ENCODE measurements around the gene MAX. TPM values are rescaled to one million over a fixed set of nuclear protein-coding genes. Genes with fewer than 3 reads are reported as not detected.
A peak's percentile ranks its signal among the peaks of the same experiment; 100 is the strongest.

The MAX gene
- total and polyA plus RNA-seq, 9 of the 15 experiments (the other 6 are each of a cell fraction or from before 2014, with no cell fraction given) = 15.4 to 96.5 (median 51.6) TPM

DNA sequence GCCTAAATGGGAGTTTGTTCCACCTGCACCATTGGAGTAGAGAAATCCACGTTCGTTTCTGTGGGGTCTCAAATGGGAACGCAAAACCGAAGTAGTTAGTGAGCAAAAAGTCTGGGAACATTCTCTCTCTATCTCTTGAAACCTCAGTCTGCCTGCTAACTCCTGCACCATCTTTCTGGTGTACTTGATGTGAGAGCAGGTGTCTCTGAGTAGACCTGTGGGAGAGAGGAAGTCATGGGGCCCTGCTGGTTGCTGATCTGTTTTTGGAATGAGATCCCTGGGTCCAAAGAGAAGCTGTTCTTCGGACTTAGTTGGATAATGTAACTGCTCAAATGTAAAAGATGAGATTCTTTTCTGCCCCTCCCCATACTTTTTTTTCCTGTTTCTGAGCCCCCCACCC is 57.3 kb downstream of the MAX start:
- no peaks in the 10 kb centered on the region for H3K9me3 ChIP-seq (replicated peaks; ENCODE audit: control insufficient read depth, insufficient read depth, low read depth, low read length)
- H3K9ac ChIP-seq (ENCODE audit: insufficient read depth in 1 of 2, low read depth in 2 of 2, low read length in 2 of 2) = peak overlapping the region in 1 of 2 experiments; percentile 61; a peak in 2 of 4 replicates
- no peak overlapping the region for H3K4me3 ChIP-seq
- ATAC-seq = 0 out of 3 replicates have a peak, but pooled peaks have one; percentile 6
- FAIRE-seq = no peak
- peak in 1 of 4 experiments; percentile 26 for DNase-seq (ENCODE audit: extremely low read depth in 1 of 4, low spot score in 3 of 4)
- peaks cover 19 to 44% of the 10 kb centered on the region in 2 experiments for H3K4me1 ChIP-seq (replicated peaks in 1 of 2; ENCODE audit: control insufficient read depth in 2 of 2, insufficient read depth in 2 of 2, low read length in 2 of 2)
- peaks cover 36% of the 10 kb centered on the region; the same call in 2 of the 3 replicates for H3K36me3 ChIP-seq (ENCODE audit: control insufficient read depth, insufficient read depth, low read length)
- H3K27me3 ChIP-seq (ENCODE audit: control insufficient read depth in 2 of 2, insufficient read depth in 2 of 2, low read length in 2 of 2) = no peaks in the 10 kb centered on the region
- H3K9me1 ChIP-seq (ENCODE audit: control insufficient read depth, insufficient read depth, low read length) = no peaks in the 10 kb centered on the region
- CTCF ChIA-PET (ENCODE audit: low intra/inter-chr PET ratio) = no interaction called here
- 0 out of 2 replicates have a peak overlapping the region, but pooled peaks have one; percentile 12 for H2AFZ ChIP-seq (ENCODE audit: low read depth, low read length)
- POLR2A ChIA-PET = interaction anchor here (0.6 to 1.9 kb wide), 4 partner anchors 10 to 88 kb away, joined by 3 to 10 read pairs (median 4); no protein-coding TSS in a partner anchor
- intact Hi-C loops (cut with micrococcal nuclease) (no loop called here), in situ Hi-C loops (cut with MboI) (no loop called here)
- peak overlapping the region; percentile 84 for H3K27ac ChIP-seq (ENCODE audit: extremely low read depth, low read depth, low read length)
- 15% methylated on average over 5 of the region's 5 CpGs for WGBS (ENCODE audit: insufficient coverage, low coverage, missing lambda C conversion rate)
- H3K79me2 ChIP-seq (ENCODE audit: control insufficient read depth, insufficient read depth, low read length) = no peaks in the 10 kb centered on the region
- H3K4me2 ChIP-seq (ENCODE audit: insufficient read depth, low read length) = peak overlapping the region; percentile 69
- H4K20me1 ChIP-seq (replicated peaks; ENCODE audit: control insufficient read depth, insufficient read depth, low read length) = no peaks in the 10 kb centered on the region
- BruUV-seq (replicated peaks) = no TSS peak
- TF ChIP-seq, protein P1, sequence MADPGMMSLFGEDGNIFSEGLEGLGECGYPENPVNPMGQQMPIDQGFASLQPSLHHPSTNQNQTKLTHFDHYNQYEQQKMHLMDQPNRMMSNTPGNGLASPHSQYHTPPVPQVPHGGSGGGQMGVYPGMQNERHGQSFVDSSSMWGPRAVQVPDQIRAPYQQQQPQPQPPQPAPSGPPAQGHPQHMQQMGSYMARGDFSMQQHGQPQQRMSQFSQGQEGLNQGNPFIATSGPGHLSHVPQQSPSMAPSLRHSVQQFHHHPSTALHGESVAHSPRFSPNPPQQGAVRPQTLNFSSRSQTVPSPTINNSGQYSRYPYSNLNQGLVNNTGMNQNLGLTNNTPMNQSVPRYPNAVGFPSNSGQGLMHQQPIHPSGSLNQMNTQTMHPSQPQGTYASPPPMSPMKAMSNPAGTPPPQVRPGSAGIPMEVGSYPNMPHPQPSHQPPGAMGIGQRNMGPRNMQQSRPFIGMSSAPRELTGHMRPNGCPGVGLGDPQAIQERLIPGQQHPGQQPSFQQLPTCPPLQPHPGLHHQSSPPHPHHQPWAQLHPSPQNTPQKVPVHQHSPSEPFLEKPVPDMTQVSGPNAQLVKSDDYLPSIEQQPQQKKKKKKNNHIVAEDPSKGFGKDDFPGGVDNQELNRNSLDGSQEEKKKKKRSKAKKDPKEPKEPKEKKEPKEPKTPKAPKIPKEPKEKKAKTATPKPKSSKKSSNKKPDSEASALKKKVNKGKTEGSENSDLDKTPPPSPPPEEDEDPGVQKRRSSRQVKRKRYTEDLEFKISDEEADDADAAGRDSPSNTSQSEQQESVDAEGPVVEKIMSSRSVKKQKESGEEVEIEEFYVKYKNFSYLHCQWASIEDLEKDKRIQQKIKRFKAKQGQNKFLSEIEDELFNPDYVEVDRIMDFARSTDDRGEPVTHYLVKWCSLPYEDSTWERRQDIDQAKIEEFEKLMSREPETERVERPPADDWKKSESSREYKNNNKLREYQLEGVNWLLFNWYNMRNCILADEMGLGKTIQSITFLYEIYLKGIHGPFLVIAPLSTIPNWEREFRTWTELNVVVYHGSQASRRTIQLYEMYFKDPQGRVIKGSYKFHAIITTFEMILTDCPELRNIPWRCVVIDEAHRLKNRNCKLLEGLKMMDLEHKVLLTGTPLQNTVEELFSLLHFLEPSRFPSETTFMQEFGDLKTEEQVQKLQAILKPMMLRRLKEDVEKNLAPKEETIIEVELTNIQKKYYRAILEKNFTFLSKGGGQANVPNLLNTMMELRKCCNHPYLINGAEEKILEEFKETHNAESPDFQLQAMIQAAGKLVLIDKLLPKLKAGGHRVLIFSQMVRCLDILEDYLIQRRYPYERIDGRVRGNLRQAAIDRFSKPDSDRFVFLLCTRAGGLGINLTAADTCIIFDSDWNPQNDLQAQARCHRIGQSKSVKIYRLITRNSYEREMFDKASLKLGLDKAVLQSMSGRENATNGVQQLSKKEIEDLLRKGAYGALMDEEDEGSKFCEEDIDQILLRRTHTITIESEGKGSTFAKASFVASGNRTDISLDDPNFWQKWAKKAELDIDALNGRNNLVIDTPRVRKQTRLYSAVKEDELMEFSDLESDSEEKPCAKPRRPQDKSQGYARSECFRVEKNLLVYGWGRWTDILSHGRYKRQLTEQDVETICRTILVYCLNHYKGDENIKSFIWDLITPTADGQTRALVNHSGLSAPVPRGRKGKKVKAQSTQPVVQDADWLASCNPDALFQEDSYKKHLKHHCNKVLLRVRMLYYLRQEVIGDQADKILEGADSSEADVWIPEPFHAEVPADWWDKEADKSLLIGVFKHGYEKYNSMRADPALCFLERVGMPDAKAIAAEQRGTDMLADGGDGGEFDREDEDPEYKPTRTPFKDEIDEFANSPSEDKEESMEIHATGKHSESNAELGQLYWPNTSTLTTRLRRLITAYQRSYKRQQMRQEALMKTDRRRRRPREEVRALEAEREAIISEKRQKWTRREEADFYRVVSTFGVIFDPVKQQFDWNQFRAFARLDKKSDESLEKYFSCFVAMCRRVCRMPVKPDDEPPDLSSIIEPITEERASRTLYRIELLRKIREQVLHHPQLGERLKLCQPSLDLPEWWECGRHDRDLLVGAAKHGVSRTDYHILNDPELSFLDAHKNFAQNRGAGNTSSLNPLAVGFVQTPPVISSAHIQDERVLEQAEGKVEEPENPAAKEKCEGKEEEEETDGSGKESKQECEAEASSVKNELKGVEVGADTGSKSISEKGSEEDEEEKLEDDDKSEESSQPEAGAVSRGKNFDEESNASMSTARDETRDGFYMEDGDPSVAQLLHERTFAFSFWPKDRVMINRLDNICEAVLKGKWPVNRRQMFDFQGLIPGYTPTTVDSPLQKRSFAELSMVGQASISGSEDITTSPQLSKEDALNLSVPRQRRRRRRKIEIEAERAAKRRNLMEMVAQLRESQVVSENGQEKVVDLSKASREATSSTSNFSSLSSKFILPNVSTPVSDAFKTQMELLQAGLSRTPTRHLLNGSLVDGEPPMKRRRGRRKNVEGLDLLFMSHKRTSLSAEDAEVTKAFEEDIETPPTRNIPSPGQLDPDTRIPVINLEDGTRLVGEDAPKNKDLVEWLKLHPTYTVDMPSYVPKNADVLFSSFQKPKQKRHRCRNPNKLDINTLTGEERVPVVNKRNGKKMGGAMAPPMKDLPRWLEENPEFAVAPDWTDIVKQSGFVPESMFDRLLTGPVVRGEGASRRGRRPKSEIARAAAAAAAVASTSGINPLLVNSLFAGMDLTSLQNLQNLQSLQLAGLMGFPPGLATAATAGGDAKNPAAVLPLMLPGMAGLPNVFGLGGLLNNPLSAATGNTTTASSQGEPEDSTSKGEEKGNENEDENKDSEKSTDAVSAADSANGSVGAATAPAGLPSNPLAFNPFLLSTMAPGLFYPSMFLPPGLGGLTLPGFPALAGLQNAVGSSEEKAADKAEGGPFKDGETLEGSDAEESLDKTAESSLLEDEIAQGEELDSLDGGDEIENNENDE (IDR thresholded peaks at IDR 0.05; ENCODE audit: low read depth, low read length) = no peak
- TF ChIP-seq MTF1 (CRISPR knock-in tag; IDR thresholded peaks at IDR 0.05; ENCODE audit: borderline replicate concordance) (no peak), CEBPB (tag; IDR thresholded peaks at IDR 0.05) (peak; percentile 3; the same call in 1 of the 2 replicates), NCOA4 (IDR thresholded peaks at IDR 0.05; ENCODE audit: partially characterized antibody) (no peak), SPI1 (IDR thresholded peaks at IDR 0.05; ENCODE audit: borderline replicate concordance, low read depth, low read length) (peak; percentile 49; the same call in 1 of the 2 replicates), CCNT2 (IDR thresholded peaks at IDR 0.05; ENCODE audit: borderline replicate concordance, extremely low read depth, insufficient read length, low read depth, low read length) (peak; percentile 0)
- TF ChIP-seq, protein P2, sequence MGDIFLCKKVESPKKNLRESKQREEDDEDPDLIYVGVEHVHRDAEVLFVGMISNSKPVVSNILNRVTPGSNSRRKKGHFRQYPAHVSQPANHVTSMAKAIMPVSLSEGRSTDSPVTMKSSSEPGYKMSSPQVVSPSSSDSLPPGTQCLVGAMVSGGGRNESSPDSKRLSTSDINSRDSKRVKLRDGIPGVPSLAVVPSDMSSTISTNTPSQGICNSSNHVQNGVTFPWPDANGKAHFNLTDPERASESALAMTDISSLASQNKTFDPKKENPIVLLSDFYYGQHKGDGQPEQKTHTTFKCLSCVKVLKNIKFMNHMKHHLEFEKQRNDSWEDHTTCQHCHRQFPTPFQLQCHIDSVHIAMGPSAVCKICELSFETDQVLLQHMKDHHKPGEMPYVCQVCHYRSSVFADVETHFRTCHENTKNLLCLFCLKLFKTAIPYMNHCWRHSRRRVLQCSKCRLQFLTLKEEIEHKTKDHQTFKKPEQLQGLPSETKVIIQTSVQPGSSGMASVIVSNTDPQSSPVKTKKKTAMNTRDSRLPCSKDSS (IDR thresholded peaks at IDR 0.05; ENCODE audit: low read depth, partially characterized antibody) = no peak

All from K562 (cell line).